ENCODE results near the gene MAPK8. TPM values are rescaled to one million over a fixed set of nuclear protein-coding genes. Genes with fewer than 3 reads are reported as not detected.

Gene MAPK8
- total and polyA plus RNA-seq, 9 of the 15 experiments (the other 6 are each of a cell fraction or from before 2014, with no cell fraction given): 6.4 to 159 (median 71.0) TPM

GRCh38 chr10:48456361-48456804 lies 149.9 kb downstream of the MAPK8 start (continued):
- TF ChIP-seq E2F8 (IDR thresholded peaks at IDR 0.05; ENCODE audit: low read depth, partially characterized antibody) (no peak), SIX5 (IDR thresholded peaks at IDR 0.05; ENCODE audit: borderline replicate concordance in 1 of 2, insufficient read depth in 1 of 2, low read depth in 1 of 2, low read length in 2 of 2) (no peak), KDM4B (IDR thresholded peaks at IDR 0.05; ENCODE audit: borderline replicate concordance in 2 of 2, low read depth in 1 of 2) (peak in 1 of 2 experiments; percentile 87; a peak in 1 of 4 replicates), NFIX (CRISPR knock-in tag; IDR thresholded peaks at IDR 0.05; ENCODE audit: low read depth) (peak; percentile 19; the same call in 1 of the 2 replicates), MEIS2 (IDR thresholded peaks at IDR 0.05; ENCODE audit: partially characterized antibody) (no peak), HDAC2 (IDR thresholded peaks at IDR 0.05) (no peak), ZNF609 (CRISPR knock-in tag; IDR thresholded peaks at IDR 0.05; ENCODE audit: borderline replicate concordance) (no peak), PHF8 (IDR thresholded peaks at IDR 0.05; ENCODE audit: borderline replicate concordance, low read length) (no peak; the same call in 1 of the 2 replicates), HIVEP1 (CRISPR knock-in tag; IDR thresholded peaks at IDR 0.05) (peak; percentile 63; the same call in 1 of the 2 replicates), ZNF347 (CRISPR knock-in tag; IDR thresholded peaks at IDR 0.05; ENCODE audit: low read depth) (0 out of 2 replicates have a peak, but pooled peaks have one; percentile 17), ZBTB7A (IDR thresholded peaks at IDR 0.05; ENCODE audit: borderline replicate concordance, control insufficient read depth, low read depth, low read length) (peak; percentile 42; the same call in 1 of the 2 replicates), ZNF589 (CRISPR knock-in tag; IDR thresholded peaks at IDR 0.05; ENCODE audit: low read depth) (0 out of 2 replicates have a peak, but pooled peaks have one; percentile 26), BACH1 (tag; IDR thresholded peaks at IDR 0.05) (no peak), KLF10 (CRISPR knock-in tag; IDR thresholded peaks at IDR 0.05) (no peak)
- TF ChIP-seq, protein P1, sequence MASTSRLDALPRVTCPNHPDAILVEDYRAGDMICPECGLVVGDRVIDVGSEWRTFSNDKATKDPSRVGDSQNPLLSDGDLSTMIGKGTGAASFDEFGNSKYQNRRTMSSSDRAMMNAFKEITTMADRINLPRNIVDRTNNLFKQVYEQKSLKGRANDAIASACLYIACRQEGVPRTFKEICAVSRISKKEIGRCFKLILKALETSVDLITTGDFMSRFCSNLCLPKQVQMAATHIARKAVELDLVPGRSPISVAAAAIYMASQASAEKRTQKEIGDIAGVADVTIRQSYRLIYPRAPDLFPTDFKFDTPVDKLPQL (IDR thresholded peaks at IDR 0.05; ENCODE audit: extremely low read depth, insufficient read length): no peak
- TF ChIP-seq, protein P2, sequence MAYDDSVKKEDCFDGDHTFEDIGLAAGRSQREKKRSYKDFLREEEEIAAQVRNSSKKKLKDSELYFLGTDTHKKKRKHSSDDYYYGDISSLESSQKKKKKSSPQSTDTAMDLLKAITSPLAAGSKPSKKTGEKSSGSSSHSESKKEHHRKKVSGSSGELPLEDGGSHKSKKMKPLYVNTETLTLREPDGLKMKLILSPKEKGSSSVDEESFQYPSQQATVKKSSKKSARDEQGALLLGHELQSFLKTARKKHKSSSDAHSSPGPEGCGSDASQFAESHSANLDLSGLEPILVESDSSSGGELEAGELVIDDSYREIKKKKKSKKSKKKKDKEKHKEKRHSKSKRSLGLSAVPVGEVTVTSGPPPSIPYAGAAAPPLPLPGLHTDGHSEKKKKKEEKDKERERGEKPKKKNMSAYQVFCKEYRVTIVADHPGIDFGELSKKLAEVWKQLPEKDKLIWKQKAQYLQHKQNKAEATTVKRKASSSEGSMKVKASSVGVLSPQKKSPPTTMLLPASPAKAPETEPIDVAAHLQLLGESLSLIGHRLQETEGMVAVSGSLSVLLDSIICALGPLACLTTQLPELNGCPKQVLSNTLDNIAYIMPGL (CRISPR knock-in tag; IDR thresholded peaks at IDR 0.05): no peak

Data from K562 (cell line).